SK-N-SH (cell line): Measurements from ENCODE around the gene ZIK1. TPM values are rescaled to one million over a fixed set of nuclear protein-coding genes. Genes with fewer than 3 reads are reported as not detected.

ENCODE experiments used
- CTCF ChIA-PET: fragments of 300-600, 350-600 bp; formaldehyde crosslinking; extraction: SDS; loops from one replicate; lab custom pipeline; 2021; lab: Yijun Ruan, JAX
- POLR2A ChIA-PET: fragments of 350-600 bp; sonication (Branson Sonifier 250); formaldehyde crosslinking; extraction: SDS; loops from one replicate; lab custom pipeline; 2020; ENCODE audit warnings: antibody characterized with exemption, inconsistent platforms; lab: Yijun Ruan, JAX
- DNase-seq: peaks from one replicate; pipeline ENCODE4 v3.0.0; 2012
- H2AFZ ChIP-seq: fragments of 200-600 bp; sonication (generic); 2 replicates; pipeline ENCODE4 v1.8.1; 2016; ENCODE audit warnings: antibody characterized with exemption, mild to moderate bottlenecking, low read depth
- H3F3A ChIP-seq: fragments of 200-600 bp; sonication (generic); replicated peaks from 2 replicates; pipeline ENCODE3; 2016; ENCODE audit warnings: antibody characterized with exemption, mild to moderate bottlenecking; ENCODE audit not compliant: insufficient read depth
- H3K27ac ChIP-seq, 2 experiments: fragments of 200-500 bp in 1 of 2; fragments of 200-600 bp in 1 of 2; sonication (Bioruptor generic) in 1 of 2; sonication (generic), shearing (Covaris generic) in 1 of 2; 2 replicates each; pipeline versions ENCODE4 v1.5.1 to v1.6.1; 2014 to 2016; ENCODE audit warnings: low read depth in 2 of 2, inconsistent platforms in 1 of 2, low read length in 1 of 2, mild to moderate bottlenecking in 1 of 2, mixed read lengths in 1 of 2
- H3K27me3 ChIP-seq: fragments of 200-600 bp; sonication (generic), shearing (Covaris generic); 2 replicates; pipeline ENCODE4 v1.6.1; 2016; ENCODE audit warnings: mixed run types; ENCODE audit not compliant: insufficient read depth
- H3K36me3 ChIP-seq, 2 experiments: fragments of 200-500 bp in 1 of 2; fragments of 200-600 bp in 1 of 2; sonication (Bioruptor generic) in 1 of 2; sonication (generic) in 1 of 2; replicated peaks in 1 of 2; 2 replicates each; pipeline versions ENCODE3 to v1.5.1; 2014 to 2016; ENCODE audit warnings: low read length in 1 of 2, mild to moderate bottlenecking in 1 of 2; ENCODE audit not compliant: insufficient read depth in 2 of 2, control insufficient read depth in 1 of 2
- H3K4me1 ChIP-seq, 2 experiments: fragments of 200-500 bp in 1 of 2; fragments of 200-600 bp in 1 of 2; sonication (Bioruptor generic) in 1 of 2; sonication (generic), shearing (Covaris generic) in 1 of 2; 2 replicates each; pipeline versions ENCODE4 v1.5.1 to v1.6.1; 2014 to 2016; ENCODE audit warnings: low read depth in 1 of 2, low read length in 1 of 2, mixed run types in 1 of 2; ENCODE audit not compliant: insufficient read depth in 2 of 2, control insufficient read depth in 1 of 2
- H3K4me2 ChIP-seq: fragments of 200-600 bp; sonication (generic), shearing (Covaris generic); 2 replicates; pipeline ENCODE4 v1.6.1; 2017; ENCODE audit warnings: mixed run types
- H3K4me3 ChIP-seq, 2 experiments: fragments of 200-500 bp in 1 of 2; fragments of 200-600 bp in 1 of 2; sonication (Bioruptor generic) in 1 of 2; sonication (generic), shearing (Covaris generic) in 1 of 2; 2 replicates each; pipeline versions ENCODE4 v1.5.1 to v1.8.1; 2014 to 2016; ENCODE audit warnings: low read depth in 2 of 2, inconsistent platforms in 1 of 2, low read length in 1 of 2, mild to moderate bottlenecking in 1 of 2, mixed read lengths in 1 of 2, moderate library complexity in 1 of 2
- H3K79me2 ChIP-seq: fragments of 200-600 bp; sonication (generic); 2 replicates; pipeline ENCODE4 v1.8.1; 2017; ENCODE audit warnings: mild to moderate bottlenecking; ENCODE audit not compliant: insufficient read depth
- H3K9ac ChIP-seq: fragments of 200-600 bp; sonication (generic); 2 replicates; pipeline ENCODE4 v1.6.1; 2017; ENCODE audit warnings: mixed run types
- H3K9me2 ChIP-seq: fragments of 200-600 bp; sonication (generic); 2 replicates; pipeline ENCODE4 v1.6.1; 2017; ENCODE audit warnings: mixed run types
- H3K9me3 ChIP-seq: fragments of 200-600 bp; sonication (generic); 2 replicates; pipeline ENCODE4 v1.6.1; 2017; ENCODE audit warnings: mixed run types, mild to moderate bottlenecking, moderate library complexity
- H4K20me1 ChIP-seq: fragments of 200-600 bp; sonication (generic); 2 replicates; pipeline ENCODE4 v1.6.1; 2017; ENCODE audit warnings: mild to moderate bottlenecking, mixed run types; ENCODE audit not compliant: insufficient read depth
- EP300 ChIP-seq, 2 experiments: IDR thresholded peaks; 2 replicates each; pipeline versions ENCODE4 v1.4.0 to v1.6.1; 2012; ENCODE audit warnings: borderline replicate concordance in 1 of 2, low read depth in 1 of 2, low read length in 1 of 2
- FOSL2 ChIP-seq: IDR thresholded peaks from 2 replicates; pipeline ENCODE4 v1.4.0; 2012; ENCODE audit warnings: low read depth, mild to moderate bottlenecking, moderate library complexity, borderline replicate concordance
- FOXJ3 ChIP-seq: sonication (generic); formaldehyde crosslinking; IDR thresholded peaks from 2 replicates; pipeline ENCODE4 v1.5.1; 2020; ENCODE audit warnings: mild to moderate bottlenecking, missing genetic modification reagents
- GABPA ChIP-seq: IDR thresholded peaks from 2 replicates; pipeline ENCODE4 v1.4.0; 2012; ENCODE audit warnings: low read depth, mild to moderate bottlenecking
- GATA2 ChIP-seq: sonication (generic); formaldehyde crosslinking; IDR thresholded peaks from 2 replicates; pipeline ENCODE4 v1.5.0; 2020; ENCODE audit warnings: mild to moderate bottlenecking, missing genetic modification reagents
- MEF2A ChIP-seq: IDR thresholded peaks from 2 replicates; pipeline ENCODE4 v1.4.0; 2012; ENCODE audit warnings: low read depth, borderline replicate concordance
- NRF1 ChIP-seq: IDR thresholded peaks from 2 replicates; pipeline ENCODE4 v1.6.1; 2012; ENCODE audit warnings: low read depth, mild to moderate bottlenecking, low read length
- POLR2AphosphoS5 ChIP-seq: IDR thresholded peaks from 2 replicates; pipeline ENCODE4 v1.6.1; 2012; ENCODE audit warnings: low read depth, low read length
- RCOR1 ChIP-seq: fragments of 150-350 bp; IDR thresholded peaks from 2 replicates; pipeline ENCODE4 v1.6.1; 2017; ENCODE audit warnings: antibody characterized with exemption, low read length
- RFX5 ChIP-seq: IDR thresholded peaks from 2 replicates; pipeline ENCODE4 v1.6.1; 2012; ENCODE audit warnings: mild to moderate bottlenecking, improper control_type of control experiment, low read length
- TAF1 ChIP-seq: IDR thresholded peaks from 2 replicates; pipeline ENCODE4 v1.6.1; 2012; ENCODE audit warnings: low read depth, mild to moderate bottlenecking, low read length, moderate library complexity, borderline replicate concordance
- TEAD4 ChIP-seq: IDR thresholded peaks from 2 replicates; pipeline ENCODE4 v1.4.0; 2012; ENCODE audit warnings: mild to moderate bottlenecking, borderline replicate concordance; ENCODE audit not compliant: insufficient read depth
- USF1 ChIP-seq: IDR thresholded peaks from 2 replicates; pipeline ENCODE4 v1.4.0; 2012; ENCODE audit warnings: low read depth, borderline replicate concordance
- YY1 ChIP-seq: IDR thresholded peaks from 2 replicates; pipeline ENCODE4 v1.4.0; 2012; ENCODE audit warnings: low read depth, mild to moderate bottlenecking
- ZBTB33 ChIP-seq: IDR thresholded peaks from 2 replicates; pipeline ENCODE4 v1.4.0; 2012; ENCODE audit warnings: low read depth, borderline replicate concordance
- WGBS: methylation state at CpG from one replicate; pipeline ENCODE4 v1.1.6; 2017; ENCODE audit warnings: low lambda C conversion rate; 5-methylcytosine and 5-hydroxymethylcytosine counted together
- polyA plus RNA-seq, 3 experiments: library from polyadenylated mRNA; depleted of rRNA; stranded (reverse); fragments of >200 nt; gene quantifications; 2 replicates each; pipeline ENCODE4 v1.2.3, GENCODE V29; 2012
- TF ChIP-seq, protein P1 (sequence below): fragments of 200-600 bp; sonication (generic); IDR thresholded peaks from 2 replicates; pipeline ENCODE4 v1.6.1; 2017; ENCODE audit warnings: antibody characterized with exemption, mild to moderate bottlenecking, moderate library complexity
- TF ChIP-seq, protein P2 (sequence below): fragments of 150-350 bp; IDR thresholded peaks from 2 replicates; pipeline ENCODE4 v1.6.1; 2016; ENCODE audit warnings: mild to moderate bottlenecking, low read depth, low read length

Gene ZIK1
- polyA plus RNA-seq, 1 of the 3 experiments (the other 2 are of a cell fraction): 2.1 TPM

DNA sequence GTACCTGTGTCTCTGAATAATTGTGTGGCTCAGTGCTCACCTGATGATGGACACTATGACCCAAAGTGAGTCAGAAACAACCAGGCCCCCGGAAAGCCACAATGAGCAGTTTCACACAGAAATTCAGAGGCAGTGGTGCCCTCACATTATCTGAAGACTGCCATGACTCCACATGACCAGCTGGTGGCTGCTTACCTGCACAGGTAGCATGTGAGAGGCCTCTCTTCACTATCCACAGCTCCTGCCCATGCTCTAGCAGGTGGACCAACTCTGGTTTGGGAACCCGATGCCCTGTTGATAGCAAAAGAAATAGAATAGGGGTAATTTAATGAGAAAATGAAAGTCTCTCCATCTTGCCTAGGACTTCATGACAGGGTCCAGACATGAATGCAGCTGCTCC lies 31.5 kb upstream of the ZIK1 start:
- DNase-seq: no peak
- no peak overlapping the region for H2AFZ ChIP-seq
- ChIA-PET POLR2A (no interaction called here), CTCF (interaction anchor here (0.9 kb wide), 1 partner anchor 26 kb away, joined by 4 read pairs; the partner anchor contains the start of gene ZNF416)
- no peaks in the 10 kb centered on the region for H3K4me1 ChIP-seq
- H3K36me3 ChIP-seq: peaks cover 72 to 90% of the 10 kb centered on the region in 2 experiments
- no peaks in the 10 kb centered on the region for H3F3A ChIP-seq
- H3K9me2 ChIP-seq: no peaks in the 10 kb centered on the region
- H3K9me3 ChIP-seq: peaks cover 8% of the 10 kb centered on the region; the same call in 1 of the 2 replicates
- H3K4me2 ChIP-seq: no peak overlapping the region
- 85% methylated on average over 2 of the region's 2 CpGs for WGBS
- no peaks in the 10 kb centered on the region for H3K27me3 ChIP-seq
- H3K9ac ChIP-seq: no peak overlapping the region
- H4K20me1 ChIP-seq: no peaks in the 10 kb centered on the region
- peaks cover 12% of the 10 kb centered on the region; the same call in 1 of the 2 replicates for H3K79me2 ChIP-seq
- no peak overlapping the region for H3K27ac ChIP-seq
- TF ChIP-seq FOSL2 (no peak), GATA2 (CRISPR knock-in tag) (no peak), POLR2AphosphoS5 (no peak)
- peak overlapping the region in 1 of 2 experiments; percentile 8; a peak in 1 of 4 replicates for H3K4me3 ChIP-seq

GRCh38 chr19:57557659-57558058 lies 26.3 kb upstream of the ZIK1 start:
- Histone ChIP-seq H3K27ac (no peak overlapping the region), H3K36me3 (peaks cover 24 to 38% of the 10 kb centered on the region in 2 experiments), H3K79me2 (peaks cover 33% of the 10 kb centered on the region), H3K9me2 (no peaks in the 10 kb centered on the region), H4K20me1 (no peaks in the 10 kb centered on the region), H3K4me2 (no peak overlapping the region), H3K4me3 (peak overlapping the region in 1 of 2 experiments; percentile 97; a peak in 1 of 4 replicates), H2AFZ (no peak overlapping the region), H3K27me3 (no peaks in the 10 kb centered on the region), H3K9me3 (peaks cover 7% of the 10 kb centered on the region; the same call in 1 of the 2 replicates), H3F3A (no peaks in the 10 kb centered on the region), H3K4me1 (peaks cover 0 to 8% of the 10 kb centered on the region in 2 experiments; a peak in 2 of 4 replicates), H3K9ac (no peak overlapping the region)
- TF ChIP-seq RFX5: no peak
- no peak for TF ChIP-seq FOSL2
- TF ChIP-seq NRF1: no peak
- no peak for TF ChIP-seq RCOR1
- TF ChIP-seq, protein P1, sequence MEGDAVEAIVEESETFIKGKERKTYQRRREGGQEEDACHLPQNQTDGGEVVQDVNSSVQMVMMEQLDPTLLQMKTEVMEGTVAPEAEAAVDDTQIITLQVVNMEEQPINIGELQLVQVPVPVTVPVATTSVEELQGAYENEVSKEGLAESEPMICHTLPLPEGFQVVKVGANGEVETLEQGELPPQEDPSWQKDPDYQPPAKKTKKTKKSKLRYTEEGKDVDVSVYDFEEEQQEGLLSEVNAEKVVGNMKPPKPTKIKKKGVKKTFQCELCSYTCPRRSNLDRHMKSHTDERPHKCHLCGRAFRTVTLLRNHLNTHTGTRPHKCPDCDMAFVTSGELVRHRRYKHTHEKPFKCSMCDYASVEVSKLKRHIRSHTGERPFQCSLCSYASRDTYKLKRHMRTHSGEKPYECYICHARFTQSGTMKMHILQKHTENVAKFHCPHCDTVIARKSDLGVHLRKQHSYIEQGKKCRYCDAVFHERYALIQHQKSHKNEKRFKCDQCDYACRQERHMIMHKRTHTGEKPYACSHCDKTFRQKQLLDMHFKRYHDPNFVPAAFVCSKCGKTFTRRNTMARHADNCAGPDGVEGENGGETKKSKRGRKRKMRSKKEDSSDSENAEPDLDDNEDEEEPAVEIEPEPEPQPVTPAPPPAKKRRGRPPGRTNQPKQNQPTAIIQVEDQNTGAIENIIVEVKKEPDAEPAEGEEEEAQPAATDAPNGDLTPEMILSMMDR: no peak
- TF ChIP-seq TAF1: no peak
- TF ChIP-seq FOXJ3 (CRISPR knock-in tag): no peak
- no peak for TF ChIP-seq TEAD4
- CTCF ChIA-PET: no interaction called here
- DNase-seq: no peak
- 84% methylated on average over 5 of the region's 5 CpGs for WGBS
- POLR2A ChIA-PET: no interaction called here

DNA sequence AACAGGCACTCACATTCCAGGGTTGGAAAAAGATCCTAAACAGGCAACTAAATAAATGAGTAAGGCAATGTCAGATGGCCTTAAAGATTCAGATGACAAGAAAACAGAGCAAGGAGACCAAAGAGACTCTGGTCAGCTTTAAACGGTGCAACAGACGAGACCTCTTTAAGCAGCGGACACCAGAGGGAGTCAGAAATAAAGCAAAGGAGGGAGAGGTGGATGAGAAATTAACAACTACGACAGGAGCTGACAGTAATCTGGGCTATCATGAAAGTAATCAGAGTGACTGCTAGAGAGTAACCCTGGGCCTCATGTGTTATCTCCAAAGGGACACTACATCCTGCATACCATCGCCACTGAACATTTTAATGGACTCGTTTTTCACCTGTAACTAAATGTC lies 25.4 kb upstream of the ZIK1 start:
- peaks cover 20 to 29% of the 10 kb centered on the region in 2 experiments for H3K36me3 ChIP-seq
- H4K20me1 ChIP-seq: no peaks in the 10 kb centered on the region
- H3F3A ChIP-seq: no peaks in the 10 kb centered on the region
- peak overlapping the region; percentile 97 for H3K4me3 ChIP-seq
- H3K9me2 ChIP-seq: no peaks in the 10 kb centered on the region
- H3K79me2 ChIP-seq: peaks cover 33% of the 10 kb centered on the region
- peak overlapping the region; percentile 75 for H3K9ac ChIP-seq
- peaks cover 7% of the 10 kb centered on the region; the same call in 1 of the 2 replicates for H3K9me3 ChIP-seq
- H3K27ac ChIP-seq: no peak overlapping the region; a peak in 1 of 4 replicates
- CTCF ChIA-PET: no interaction called here
- no peaks in the 10 kb centered on the region for H3K27me3 ChIP-seq
- no peak overlapping the region for H2AFZ ChIP-seq
- DNase-seq: peak; percentile 29
- peaks cover 0 to 8% of the 10 kb centered on the region in 2 experiments; a peak in 2 of 4 replicates for H3K4me1 ChIP-seq
- peak overlapping the region; percentile 88 for H3K4me2 ChIP-seq
- POLR2A ChIA-PET: no interaction called here
- 50% methylated on average over 6 of the region's 6 CpGs for WGBS
- TF ChIP-seq MEF2A (no peak), TEAD4 (no peak), EP300 (IDR thresholded peaks at IDR 0.05; ENCODE audit: borderline replicate concordance in 1 of 2, low read depth in 1 of 2, low read length in 1 of 2) (no peak), YY1 (no peak), GABPA (no peak), ZBTB33 (no peak), USF1 (no peak)
- TF ChIP-seq, protein P2, sequence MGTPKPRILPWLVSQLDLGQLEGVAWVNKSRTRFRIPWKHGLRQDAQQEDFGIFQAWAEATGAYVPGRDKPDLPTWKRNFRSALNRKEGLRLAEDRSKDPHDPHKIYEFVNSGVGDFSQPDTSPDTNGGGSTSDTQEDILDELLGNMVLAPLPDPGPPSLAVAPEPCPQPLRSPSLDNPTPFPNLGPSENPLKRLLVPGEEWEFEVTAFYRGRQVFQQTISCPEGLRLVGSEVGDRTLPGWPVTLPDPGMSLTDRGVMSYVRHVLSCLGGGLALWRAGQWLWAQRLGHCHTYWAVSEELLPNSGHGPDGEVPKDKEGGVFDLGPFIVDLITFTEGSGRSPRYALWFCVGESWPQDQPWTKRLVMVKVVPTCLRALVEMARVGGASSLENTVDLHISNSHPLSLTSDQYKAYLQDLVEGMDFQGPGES: no peak
